HCT116 (cell line): ENCODE results near the gene AQP12B. TPM values are rescaled to one million over a fixed set of nuclear protein-coding genes. Genes with fewer than 3 reads are reported as not detected.

Source experiments
- ATAC-seq: fragments of 200-7000 bp; cut with Tn5 transposase; 2 replicates; pipeline ENCODE4 v1.9.1; 2020; ENCODE audit warnings: mild to moderate bottlenecking, moderate library complexity
- BruUV-seq: library from RNA; stranded (reverse); fragments of 400-500 nt; replicated peaks from 2 replicates; lab custom pipeline; 2021; lab: Mats Ljungman, UMichigan
- CTCF ChIA-PET: fragments of 300-600 bp; sonication (Branson Sonifier 250); formaldehyde crosslinking; loops from one replicate; lab custom pipeline; 2021; ENCODE audit warnings: antibody characterized with exemption; lab: Charles Lee
- POLR2A ChIA-PET: fragments of 300-600, 350-600 bp; sonication (Branson Sonifier 250); formaldehyde crosslinking; loops from one replicate; lab custom pipeline; 2021; ENCODE audit warnings: antibody characterized with exemption; lab: Charles Lee
- RAD21 ChIA-PET, 2 experiments: fragments of 300-600 bp; sonication (Branson Sonifier 250); formaldehyde crosslinking; loops; one replicate each; lab custom pipeline; 2023; ENCODE audit warnings: low total read pairs in 2 of 2; ENCODE audit not compliant: uncharacterized antibody in 2 of 2, unreplicated experiment in 2 of 2, low non-redundant PET in 1 of 2; lab: Charles Lee
- DNase-seq: peaks from one replicate; pipeline ENCODE4 v3.0.0-alpha.2; 2010; ENCODE audit warnings: low read depth, low spot score
- H2AFZ ChIP-seq: fragments of 200-600 bp; shearing (Covaris generic), sonication (generic); 2 replicates; pipeline ENCODE4 v1.6.1; 2017; ENCODE audit warnings: low read depth, mixed run types, mixed read lengths, antibody characterized with exemption, low read length; ENCODE audit not compliant: poor library complexity, severe bottlenecking
- H3K27ac ChIP-seq: 2 replicates; pipeline ENCODE4 v1.5.1; 2012; ENCODE audit warnings: low read depth, low read length
- H3K27me3 ChIP-seq: fragments of 200-600 bp; sonication (generic); 2 replicates; pipeline ENCODE4 v1.6.1; 2016; ENCODE audit warnings: mixed run types, low read length, mixed read lengths; ENCODE audit not compliant: insufficient read depth
- H3K36me3 ChIP-seq, 2 experiments: fragments of 200-500 bp in 1 of 2; fragments of 200-600 bp in 1 of 2; sonication (Bioruptor generic) in 1 of 2; sonication (generic) in 1 of 2; 2 replicates each; pipeline versions ENCODE4 v1.5.1 to v1.6.1; 2014 to 2016; ENCODE audit warnings: low read length in 2 of 2, inconsistent platforms in 1 of 2, mixed read lengths in 1 of 2, mixed run types in 1 of 2; ENCODE audit not compliant: insufficient read depth in 2 of 2, control insufficient read depth in 1 of 2
- H3K4me1 ChIP-seq, 2 experiments: fragments of 200-600 bp in 1 of 2; sonication (generic) in 1 of 2; 2 replicates each; pipeline versions ENCODE4 v1.5.1 to v1.6.1; 2012 to 2017; ENCODE audit warnings: low read length in 2 of 2, inconsistent platforms in 1 of 2, mild to moderate bottlenecking in 1 of 2, mixed read lengths in 1 of 2, mixed run types in 1 of 2, moderate library complexity in 1 of 2; ENCODE audit not compliant: insufficient read depth in 2 of 2, control insufficient read depth in 1 of 2
- H3K4me2 ChIP-seq: fragments of 200-600 bp; sonication (generic); 2 replicates; pipeline ENCODE4 v1.6.1; 2017; ENCODE audit warnings: mixed run types, low read length, mixed read lengths
- H3K4me3 ChIP-seq, 2 experiments: fragments of 200-600 bp in 1 of 2; sonication (generic) in 1 of 2; replicated peaks in 1 of 2; 2 replicates each; pipeline ENCODE4 v1.5.1; 2011 to 2016; ENCODE audit warnings: low read length in 2 of 2, control low read depth in 1 of 2, low read depth in 1 of 2, mild to moderate bottlenecking in 1 of 2, mixed read lengths in 1 of 2, mixed run types in 1 of 2
- H3K79me2 ChIP-seq: fragments of 200-600 bp; sonication (generic); 2 replicates; pipeline ENCODE4 v1.6.1; 2017; ENCODE audit warnings: mild to moderate bottlenecking, mixed run types, low read length, moderate library complexity, mixed read lengths; ENCODE audit not compliant: insufficient read depth
- H3K9ac ChIP-seq: fragments of 200-600 bp; sonication (generic); 2 replicates; pipeline ENCODE4 v1.6.1; 2016; ENCODE audit warnings: low read length, mixed read lengths
- H3K9me2 ChIP-seq: fragments of 200-600 bp; sonication (generic), shearing (Covaris generic); 2 replicates; pipeline ENCODE4 v1.6.1; 2017; ENCODE audit warnings: mixed run types, mild to moderate bottlenecking, moderate library complexity; ENCODE audit not compliant: insufficient read depth
- H3K9me3 ChIP-seq, 2 experiments: fragments of 200-500 bp in 1 of 2; fragments of 200-600 bp in 1 of 2; sonication (Bioruptor generic) in 1 of 2; sonication (generic) in 1 of 2; 2 replicates each; pipeline ENCODE4 v1.6.1; 2014 to 2017; ENCODE audit warnings: low read length in 2 of 2, mixed read lengths in 2 of 2, inconsistent platforms in 1 of 2, low read depth in 1 of 2, mild to moderate bottlenecking in 1 of 2, mixed run types in 1 of 2, moderate library complexity in 1 of 2; ENCODE audit not compliant: control insufficient read depth in 1 of 2, insufficient read depth in 1 of 2
- H4K20me1 ChIP-seq: fragments of 200-600 bp; sonication (generic), shearing (Covaris generic); 2 replicates; pipeline ENCODE4 v1.6.1; 2017; ENCODE audit warnings: mixed run types, mild to moderate bottlenecking, moderate library complexity; ENCODE audit not compliant: insufficient read depth
- CBX3 ChIP-seq: IDR thresholded peaks from 2 replicates; pipeline ENCODE4 v1.6.1; 2012; ENCODE audit warnings: low read depth
- CEBPB ChIP-seq: IDR thresholded peaks from 2 replicates; pipeline ENCODE4 v1.6.1; 2012; ENCODE audit warnings: low read depth
- EGR1 ChIP-seq: IDR thresholded peaks from 2 replicates; pipeline ENCODE4 v1.6.1; 2012; ENCODE audit warnings: low read depth
- JUND ChIP-seq: IDR thresholded peaks from 2 replicates; pipeline ENCODE4 v1.6.1; 2012
- POLR2AphosphoS5 ChIP-seq: IDR thresholded peaks from 2 replicates; pipeline ENCODE4 v1.6.1; 2011; ENCODE audit warnings: mild to moderate bottlenecking, low read depth, low read length, moderate library complexity
- REST ChIP-seq: IDR thresholded peaks from 2 replicates; pipeline ENCODE4 v1.6.1; 2012; ENCODE audit warnings: low read depth
- SRF ChIP-seq: IDR thresholded peaks from 2 replicates; pipeline ENCODE4 v1.6.1; 2012; ENCODE audit warnings: low read depth
- ZFX ChIP-seq: fragments of 450-650 bp; IDR thresholded peaks from 2 replicates; pipeline ENCODE4 v1.6.1; 2017
- ZNF274 ChIP-seq: fragments of 200-500 bp; sonication (Bioruptor generic); IDR thresholded peaks from 2 replicates; pipeline ENCODE4 v1.6.1; 2014; ENCODE audit warnings: mild to moderate bottlenecking, low read depth, low read length, inconsistent platforms
- intact Hi-C: fragments of 100-400 bp; cut with micrococcal nuclease; formaldehyde crosslinking; loops from 2 replicates; pipeline ENCODE4 v1.10.0; 2022
- total RNA-seq: library from RNA; stranded (reverse); gene quantifications from one replicate; pipeline ENCODE4 v1.2.1, GENCODE V29; 2021; ENCODE audit not compliant: unreplicated experiment
- TF ChIP-seq, protein P1 (sequence below): IDR thresholded peaks from 2 replicates; pipeline ENCODE4 v1.6.1; 2012

Gene AQP12B
- total RNA-seq, 1 experiment from 2014 or later, result not detected

GRCh38 chr2:240629968-240630770 is 52.5 kb downstream of the AQP12B start:
- Histone ChIP-seq H3K9me2 (no peaks in the 10 kb centered on the region), H3K36me3 (no peaks in the 10 kb centered on the region), H4K20me1 (no peaks in the 10 kb centered on the region), H3K9ac (no peak overlapping the region), H3K79me2 (no peaks in the 10 kb centered on the region), H3K9me3 (peaks cover 5 to 6% of the 10 kb centered on the region in 2 experiments; a peak in 2 of 4 replicates), H3K4me2 (no peak overlapping the region), H3K27ac (no peak overlapping the region), H3K4me1 (no peaks in the 10 kb centered on the region), H3K4me3 (no peak overlapping the region), H2AFZ (no peak overlapping the region), H3K27me3 (no peaks in the 10 kb centered on the region)
- no TSS peak for BruUV-seq
- intact Hi-C loops, result no loop called here
- ChIA-PET POLR2A (no interaction called here), CTCF (no interaction called here), RAD21 (no interaction called here)
- ATAC-seq, result no peak
- DNase-seq, result no peak
- no peak for TF ChIP-seq REST
- TF ChIP-seq CEBPB, result no peak
- TF ChIP-seq JUND, result no peak
- no peak for TF ChIP-seq SRF
- TF ChIP-seq ZNF274, result no peak
- TF ChIP-seq ZFX, result no peak
- no peak for TF ChIP-seq POLR2AphosphoS5
- TF ChIP-seq CBX3, result no peak
- no peak for TF ChIP-seq EGR1
- TF ChIP-seq, protein P1, sequence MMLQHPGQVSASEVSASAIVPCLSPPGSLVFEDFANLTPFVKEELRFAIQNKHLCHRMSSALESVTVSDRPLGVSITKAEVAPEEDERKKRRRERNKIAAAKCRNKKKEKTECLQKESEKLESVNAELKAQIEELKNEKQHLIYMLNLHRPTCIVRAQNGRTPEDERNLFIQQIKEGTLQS, result no peak
